Measurements from ENCODE around the gene CDCA5. TPM values are rescaled to one million over a fixed set of nuclear protein-coding genes. Genes with fewer than 3 reads are reported as not detected.

CDCA5 gene
- polyA plus RNA-seq, 1 of the 3 experiments (the other 2 are of a cell fraction): 16.3 TPM

GRCh38 chr11:65084598-65085375 lies 947 bp upstream of the CDCA5 start (continued):
- TF ChIP-seq USF1 (IDR thresholded peaks at IDR 0.05; ENCODE audit: borderline replicate concordance, low read depth) (no peak), ELF1 (IDR thresholded peaks at IDR 0.05) (no peak), GABPA (IDR thresholded peaks at IDR 0.05; ENCODE audit: low read depth) (no peak), MAX (IDR thresholded peaks at IDR 0.05; ENCODE audit: low read depth) (no peak), EP300 (IDR thresholded peaks at IDR 0.05; ENCODE audit: borderline replicate concordance in 1 of 2, low read depth in 1 of 2, low read length in 1 of 2) (no peak), RAD21 (IDR thresholded peaks at IDR 0.05; ENCODE audit: low read length) (no peak), ZBTB33 (IDR thresholded peaks at IDR 0.05; ENCODE audit: borderline replicate concordance, low read depth) (no peak), POLR2AphosphoS5 (IDR thresholded peaks at IDR 0.05; ENCODE audit: low read depth, low read length) (no peak), NRF1 (IDR thresholded peaks at IDR 0.05; ENCODE audit: low read depth, low read length) (no peak)

GRCh38 chr11:65083134-65083833 lies 556 bp downstream of the CDCA5 start:
- DNase-seq: peak; percentile 24
- Histone ChIP-seq H3K9me2 (no peaks in the 10 kb centered on the region), H3K9me3 (no peaks in the 10 kb centered on the region), H3K27ac (ENCODE audit: low read depth in 2 of 2, low read length in 1 of 2) (peak overlapping the region; percentile 74 to 88; a peak in 3 of 4 replicates), H3K36me3 (replicated peaks in 1 of 2; ENCODE audit: control insufficient read depth in 1 of 2, insufficient read depth in 2 of 2, low read length in 1 of 2) (peaks cover 18 to 31% of the 10 kb centered on the region in 2 experiments), H3K9ac (peak overlapping the region; percentile 89), H4K20me1 (ENCODE audit: insufficient read depth) (no peaks in the 10 kb centered on the region; the same call in 1 of the 2 replicates), H3F3A (replicated peaks; ENCODE audit: insufficient read depth) (peaks cover 4% of the 10 kb centered on the region), H3K4me2 (peak overlapping the region; percentile 83), H2AFZ (ENCODE audit: low read depth) (peak overlapping the region; percentile 86; the same call in 1 of the 2 replicates), H3K79me2 (ENCODE audit: insufficient read depth) (peaks cover 72% of the 10 kb centered on the region), H3K4me3 (ENCODE audit: low read depth in 2 of 2, low read length in 1 of 2) (peak overlapping the region; percentile 87 to 92), H3K4me1 (ENCODE audit: control insufficient read depth in 1 of 2, insufficient read depth in 2 of 2, low read depth in 1 of 2, low read length in 1 of 2) (peaks cover 8 to 20% of the 10 kb centered on the region in 2 experiments), H3K27me3 (ENCODE audit: insufficient read depth) (no peaks in the 10 kb centered on the region)
- ChIA-PET CTCF (interaction anchor here (1.5 to 2.6 kb wide), 2 partner anchors 27 to 69 kb away, joined by 6 to 11 read pairs; partner anchors contain the start of gene ARL2), POLR2A (interaction anchor here (1.0 kb wide), 1 partner anchor 35 kb away, joined by 3 read pairs; no protein-coding TSS in a partner anchor)
- WGBS (ENCODE audit: low lambda C conversion rate): 2% methylated on average over 12 of the region's 13 CpGs
- no peak for TF ChIP-seq YY1 (IDR thresholded peaks at IDR 0.05; ENCODE audit: low read depth)
- TF ChIP-seq FOSL2 (IDR thresholded peaks at IDR 0.05; ENCODE audit: borderline replicate concordance, low read depth): no peak
- no peak for TF ChIP-seq POLR2AphosphoS5 (IDR thresholded peaks at IDR 0.05; ENCODE audit: low read depth, low read length)
- TF ChIP-seq SMC3 (IDR thresholded peaks at IDR 0.05; ENCODE audit: low read depth, low read length): no peak
- TF ChIP-seq CHD2 (IDR thresholded peaks at IDR 0.05; ENCODE audit: low read length, partially characterized antibody): no peak
- TF ChIP-seq USF1 (IDR thresholded peaks at IDR 0.05; ENCODE audit: borderline replicate concordance, low read depth): no peak

All from SK-N-SH (cell line).